Activated CD8-positive, alpha-beta memory T cell treated with anti-CD3 and anti-CD28 coated beads, Interleukin-2, amount 50 U/mL, for 1 hour (primary cell): ENCODE data around the gene PPP2R3B.
"Not testable (repeated sequence)": the region's sequence is repeated elsewhere in the genome, so short reads cannot be mapped to it uniquely, and the experiment has no call there.

Source experiments
- DNase-seq: peaks from one replicate; pipeline ENCODE4 v3.0.0-alpha.2; 2020; ENCODE audit errors: extremely low read depth

Gene PPP2R3B

GRCh38 chrX:352582-353314 lies 34.0 kb downstream of the PPP2R3B start:
- DNase-seq = no peak

- no peak for DNase-seq
These were observed 34.5 kb downstream of the PPP2R3B start for GRCh38 chrX:352181-352580.

GRCh38 chrX:351736-352135 lies 35.0 kb downstream of the PPP2R3B start:
- DNase-seq = no peak

GRCh38 chrX:351324-351641 lies 35.4 kb downstream of the PPP2R3B start:
- not testable (repeated sequence) for DNase-seq

- no peak for DNase-seq
These were observed 36.0 kb downstream of the PPP2R3B start for GRCh38 chrX:350534-351323.

GRCh38 chrX:350148-350533 lies 36.6 kb downstream of the PPP2R3B start:
- DNase-seq = no peak

GRCh38 chrX:349702-350101 lies 37.0 kb downstream of the PPP2R3B start:
- DNase-seq = no peak

- no peak for DNase-seq
These were observed 37.5 kb downstream of the PPP2R3B start for GRCh38 chrX:349196-349595.

GRCh38 chrX:348461-349117 lies 38.1 kb downstream of the PPP2R3B start:
- DNase-seq = no peak

- DNase-seq = no peak
These were observed 39.2 kb downstream of the PPP2R3B start for GRCh38 chrX:347351-348117.

GRCh38 chrX:346034-346813 lies 40.5 kb downstream of the PPP2R3B start:
- no peak for DNase-seq

- no peak for DNase-seq
These were observed 41.4 kb downstream of the PPP2R3B start for GRCh38 chrX:345020-345925.

GRCh38 chrX:344371-344901 lies 42.3 kb downstream of the PPP2R3B start:
- no peak for DNase-seq

GRCh38 chrX:341541-342101 lies 45.1 kb downstream of the PPP2R3B start:
- no peak for DNase-seq

GRCh38 chrX:340641-341423 lies 45.9 kb downstream of the PPP2R3B start:
- DNase-seq = no peak

- no peak for DNase-seq
These were observed 46.6 kb downstream of the PPP2R3B start for GRCh38 chrX:340121-340520.

GRCh38 chrX:338836-339400 lies 47.8 kb downstream of the PPP2R3B start:
- no peak for DNase-seq

- no peak for DNase-seq
These were observed 48.3 kb downstream of the PPP2R3B start for GRCh38 chrX:338281-338835.
